OCI-LY7 (cell line): ENCODE data around the gene TECPR2. TPM values are rescaled to one million over a fixed set of nuclear protein-coding genes. Genes with fewer than 3 reads are reported as not detected.

ENCODE experiments used
- BruUV-seq: library from RNA; stranded (reverse); fragments of 400-500 nt; replicated peaks from 2 replicates; lab custom pipeline; 2021; lab: Mats Ljungman, UMichigan
- CTCF ChIA-PET: fragments of 300-600 bp; sonication (Branson Sonifier 250); formaldehyde crosslinking; loops from one replicate; lab custom pipeline; 2022; ENCODE audit warnings: antibody characterized with exemption; ENCODE audit not compliant: unreplicated experiment; lab: Charles Lee
- POLR2A ChIA-PET: fragments of 300-600 bp; sonication (Branson Sonifier 250); formaldehyde crosslinking; loops from one replicate; lab custom pipeline; 2022; ENCODE audit warnings: antibody characterized with exemption; lab: Charles Lee
- DNase-seq: peaks from one replicate; pipeline ENCODE4 v3.0.0-alpha.2; 2015; ENCODE audit warnings: low spot score
- H2AFZ ChIP-seq: fragments of 200-600 bp; sonication (generic), shearing (Covaris generic); 2 replicates; pipeline ENCODE4 v1.6.1; 2014; ENCODE audit warnings: mild to moderate bottlenecking, antibody characterized with exemption, low read length, moderate library complexity
- H3K27ac ChIP-seq: fragments of 200-600 bp; sonication (generic); 2 replicates; pipeline ENCODE4 v1.5.1; 2014; ENCODE audit warnings: mixed run types, low read depth, mild to moderate bottlenecking, moderate library complexity, low read length, inconsistent platforms; ENCODE audit not compliant: poor library complexity, severe bottlenecking
- H3K36me3 ChIP-seq: fragments of 200-600 bp; sonication (generic); 2 replicates; pipeline ENCODE4 v1.6.1; 2014; ENCODE audit warnings: mild to moderate bottlenecking, antibody characterized with exemption, low read length, moderate library complexity, mixed read lengths; ENCODE audit not compliant: insufficient read depth
- H3K4me1 ChIP-seq: fragments of 200-600 bp; sonication (generic); 2 replicates; pipeline ENCODE4 v1.5.1; 2014; ENCODE audit warnings: mild to moderate bottlenecking, low read length; ENCODE audit not compliant: insufficient read depth, poor library complexity, severe bottlenecking
- H3K4me2 ChIP-seq: fragments of 200-600 bp; sonication (generic); 2 replicates; pipeline ENCODE4 v1.6.1; 2014; ENCODE audit warnings: mild to moderate bottlenecking, low read length
- H3K4me3 ChIP-seq: fragments of 200-600 bp; sonication (generic); 2 replicates; pipeline ENCODE4 v1.5.1; 2014; ENCODE audit warnings: mild to moderate bottlenecking, low read depth, low read length; ENCODE audit not compliant: poor library complexity, severe bottlenecking
- H3K79me2 ChIP-seq: fragments of 200-600 bp; sonication (generic); 2 replicates; pipeline ENCODE4 v1.6.1; 2016; ENCODE audit warnings: low read depth, mild to moderate bottlenecking, low read length, moderate library complexity, mixed read lengths; ENCODE audit not compliant: insufficient read depth
- H3K9me2 ChIP-seq: fragments of 200-600 bp; sonication (generic); 2 replicates; pipeline ENCODE4 v1.6.1; 2016; ENCODE audit warnings: mild to moderate bottlenecking, low read length, mixed read lengths; ENCODE audit not compliant: insufficient read depth
- H3K9me3 ChIP-seq: fragments of 200-600 bp; sonication (generic); 2 replicates; pipeline ENCODE4 v1.6.1; 2014; ENCODE audit warnings: mild to moderate bottlenecking, mixed run types, low read length, mixed read lengths
- H4K20me1 ChIP-seq: fragments of 200-600 bp; sonication (generic); 2 replicates; pipeline ENCODE4 v1.6.1; 2014; ENCODE audit warnings: mild to moderate bottlenecking, antibody characterized with exemption, low read length, moderate library complexity, mixed read lengths; ENCODE audit not compliant: insufficient read depth
- EZH2phosphoT487 ChIP-seq: fragments of 200-600 bp; sonication (generic); IDR thresholded peaks from 2 replicates; pipeline ENCODE4 v1.6.1; 2018; ENCODE audit warnings: low read depth, borderline replicate concordance, mild to moderate bottlenecking, mixed run types, antibody characterized with exemption, low read length, moderate library complexity, mixed read lengths
- intact Hi-C: fragments of 100-400 bp; cut with micrococcal nuclease; formaldehyde crosslinking; loops from one replicate; pipeline ENCODE4 v1.10.0; 2022; ENCODE audit not compliant: unreplicated experiment
- total RNA-seq, 2 experiments: library from RNA; depleted of rRNA in 1 of 2; stranded (reverse); fragments of >200 nt in 1 of 2; shearing (Covaris generic) in 1 of 2; gene quantifications; 2 replicates each; pipeline ENCODE4 v1.2.3, GENCODE V29; 2014 to 2022
- TF ChIP-seq, protein P1 (sequence below): fragments of 200-600 bp; sonication (generic); conservative IDR thresholded peaks from 2 replicates; pipeline ENCODE4 v1.5.1; 2014; ENCODE audit warnings: mild to moderate bottlenecking, antibody characterized with exemption, low read length, moderate library complexity, mixed read lengths

The TECPR2 gene
- total RNA-seq, 2 experiments from 2014 or later: 5.3 to 12.7 TPM

DNA sequence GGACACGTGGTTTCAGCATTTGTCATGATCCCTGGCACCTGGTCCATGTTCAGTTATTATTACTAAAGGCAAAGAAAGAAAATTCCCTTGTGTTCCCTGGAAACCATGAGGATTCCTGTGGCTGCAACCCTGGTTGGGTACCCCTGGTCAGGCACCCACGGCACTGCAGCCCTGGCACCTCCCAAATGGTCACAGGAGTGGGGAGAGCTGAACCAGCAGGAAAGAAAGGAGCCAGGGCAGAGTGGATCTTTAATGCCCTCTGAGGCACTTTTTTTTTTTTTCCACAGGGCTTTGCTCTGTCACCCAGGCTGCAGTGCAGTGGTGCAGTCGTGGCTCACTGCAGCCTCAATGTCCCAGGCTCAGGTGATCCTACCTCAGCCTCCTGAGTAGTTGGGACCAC lies 17.5 kb upstream of the TECPR2 start:
- POLR2A ChIA-PET: no interaction called here

DNA sequence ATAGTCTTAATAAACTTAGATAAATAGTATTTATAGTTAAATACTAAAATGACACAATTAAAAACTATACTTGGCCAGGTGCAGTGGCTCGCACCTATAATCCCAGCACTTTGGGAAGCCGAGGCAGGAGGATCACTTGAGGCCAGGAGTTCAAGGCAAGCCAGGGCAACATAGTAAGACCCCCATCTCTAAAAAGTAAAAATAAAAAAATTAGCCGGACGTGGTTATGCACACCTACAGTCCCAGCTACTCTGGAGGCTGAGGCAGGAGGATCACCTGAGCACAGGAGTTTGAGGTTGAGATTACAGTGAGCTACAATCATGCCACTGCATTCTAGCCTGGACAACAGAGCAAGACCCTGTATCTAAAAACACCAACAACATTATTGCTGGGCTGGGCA lies 16.1 kb upstream of the TECPR2 start:
- H3K79me2 ChIP-seq: no peaks in the 10 kb centered on the region
- no TSS peak for BruUV-seq
- no peak for DNase-seq
- ChIA-PET POLR2A (no interaction called here), CTCF (no interaction called here)
- peaks cover 70% of the 10 kb centered on the region for H3K36me3 ChIP-seq
- H3K9me3 ChIP-seq: no peaks in the 10 kb centered on the region
- no peak for TF ChIP-seq EZH2phosphoT487
- TF ChIP-seq, protein P1, sequence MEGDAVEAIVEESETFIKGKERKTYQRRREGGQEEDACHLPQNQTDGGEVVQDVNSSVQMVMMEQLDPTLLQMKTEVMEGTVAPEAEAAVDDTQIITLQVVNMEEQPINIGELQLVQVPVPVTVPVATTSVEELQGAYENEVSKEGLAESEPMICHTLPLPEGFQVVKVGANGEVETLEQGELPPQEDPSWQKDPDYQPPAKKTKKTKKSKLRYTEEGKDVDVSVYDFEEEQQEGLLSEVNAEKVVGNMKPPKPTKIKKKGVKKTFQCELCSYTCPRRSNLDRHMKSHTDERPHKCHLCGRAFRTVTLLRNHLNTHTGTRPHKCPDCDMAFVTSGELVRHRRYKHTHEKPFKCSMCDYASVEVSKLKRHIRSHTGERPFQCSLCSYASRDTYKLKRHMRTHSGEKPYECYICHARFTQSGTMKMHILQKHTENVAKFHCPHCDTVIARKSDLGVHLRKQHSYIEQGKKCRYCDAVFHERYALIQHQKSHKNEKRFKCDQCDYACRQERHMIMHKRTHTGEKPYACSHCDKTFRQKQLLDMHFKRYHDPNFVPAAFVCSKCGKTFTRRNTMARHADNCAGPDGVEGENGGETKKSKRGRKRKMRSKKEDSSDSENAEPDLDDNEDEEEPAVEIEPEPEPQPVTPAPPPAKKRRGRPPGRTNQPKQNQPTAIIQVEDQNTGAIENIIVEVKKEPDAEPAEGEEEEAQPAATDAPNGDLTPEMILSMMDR: no peak
- H3K4me1 ChIP-seq: no peaks in the 10 kb centered on the region
- H3K4me3 ChIP-seq: no peak overlapping the region
- no peaks in the 10 kb centered on the region for H3K9me2 ChIP-seq
- no peak overlapping the region for H2AFZ ChIP-seq
- intact Hi-C loops: no loop called here
- H4K20me1 ChIP-seq: no peaks in the 10 kb centered on the region
- H3K4me2 ChIP-seq: no peak overlapping the region
- no peak overlapping the region for H3K27ac ChIP-seq

More for the DNA sequence above, 17.5 kb upstream of the TECPR2 start:
- Histone ChIP-seq H3K9me2 (no peaks in the 10 kb centered on the region), H2AFZ (no peak overlapping the region), H3K36me3 (peaks cover 70% of the 10 kb centered on the region), H3K9me3 (no peaks in the 10 kb centered on the region), H4K20me1 (no peaks in the 10 kb centered on the region), H3K4me3 (no peak overlapping the region), H3K4me2 (no peak overlapping the region), H3K4me1 (no peaks in the 10 kb centered on the region), H3K27ac (no peak overlapping the region), H3K79me2 (no peaks in the 10 kb centered on the region)
- BruUV-seq: no TSS peak
- no peak for DNase-seq
- intact Hi-C loops: no loop called here
- CTCF ChIA-PET: no interaction called here
- TF ChIP-seq, protein P1: no peak
- TF ChIP-seq EZH2phosphoT487: no peak

DNA sequence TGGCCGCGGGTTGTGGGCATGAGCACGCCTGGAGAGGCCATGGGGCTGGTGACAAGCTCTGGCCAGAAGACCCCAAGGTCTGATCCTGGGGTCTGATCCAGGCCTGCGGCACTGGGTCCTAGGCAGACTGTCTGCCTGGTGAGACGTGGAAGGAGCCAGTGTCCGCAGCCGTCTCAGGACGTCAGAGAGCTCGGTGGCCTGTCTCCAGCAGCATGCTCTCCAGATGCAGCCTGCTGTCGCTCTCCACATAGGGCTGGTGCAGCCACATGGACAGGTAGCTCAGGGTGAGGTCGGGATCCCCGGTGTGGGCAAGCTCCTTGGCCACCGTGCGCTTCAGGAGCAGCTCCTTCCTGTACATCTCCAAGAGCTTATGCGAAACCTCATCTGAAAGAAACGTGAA lies 14.4 kb upstream of the TECPR2 start:
- CTCF ChIA-PET: no interaction called here
- H3K9me2 ChIP-seq: no peaks in the 10 kb centered on the region

More for the DNA sequence above, 14.4 kb upstream of the TECPR2 start:
- Histone ChIP-seq H3K36me3 (peaks cover 63% of the 10 kb centered on the region), H3K79me2 (no peaks in the 10 kb centered on the region), H3K4me3 (no peak overlapping the region), H3K27ac (no peak overlapping the region), H3K9me3 (no peaks in the 10 kb centered on the region), H4K20me1 (no peaks in the 10 kb centered on the region), H2AFZ (no peak overlapping the region), H3K4me2 (no peak overlapping the region), H3K4me1 (no peaks in the 10 kb centered on the region)
- DNase-seq: no peak
- intact Hi-C loops: no loop called here
- no TSS peak for BruUV-seq
- TF ChIP-seq, protein P1: no peak
- TF ChIP-seq EZH2phosphoT487: no peak
- POLR2A ChIA-PET: interaction anchor here (1.1 kb wide), 1 partner anchor 11 kb away, joined by 6 read pairs; no protein-coding TSS in a partner anchor
